ENCODE results near the gene GPR25.

Gene GPR25

GRCh38 chr1:200894712-200895442 is 22.1 kb downstream of the GPR25 start, which contains the start of gene INAVA:
Gene INAVA (plus strand): TSS chr1:200894900. CDS start chr1:200898401, 3,501 bp downstream.
- no peak for DNase-seq (ENCODE audit: low spot score)

GRCh38 chr1:200895443-200895789 is 22.6 kb downstream of the GPR25 start:
- no peak for DNase-seq (ENCODE audit: low spot score)

GRCh38 chr1:200895801-200896530 is 23.2 kb downstream of the GPR25 start:
- no peak for DNase-seq (ENCODE audit: low spot score)

GRCh38 chr1:200896531-200897196 is 23.9 kb downstream of the GPR25 start:
- no peak for DNase-seq (ENCODE audit: low spot score)

- no peak for DNase-seq (ENCODE audit: low spot score)
These were observed 24.5 kb downstream of the GPR25 start for GRCh38 chr1:200897259-200897658.

- DNase-seq (ENCODE audit: low spot score): no peak
These were observed 26.2 kb downstream of the GPR25 start for GRCh38 chr1:200899015-200899386.

- DNase-seq (ENCODE audit: low spot score): no peak
These were observed 26.7 kb downstream of the GPR25 start for GRCh38 chr1:200899451-200899915.

GRCh38 chr1:200899954-200900867 is 27.4 kb downstream of the GPR25 start:
- DNase-seq (ENCODE audit: low spot score): no peak

- no peak for DNase-seq (ENCODE audit: low spot score)
These were observed 28.1 kb downstream of the GPR25 start for GRCh38 chr1:200900877-200901276.

GRCh38 chr1:200901350-200901749 is 28.6 kb downstream of the GPR25 start:
- no peak for DNase-seq (ENCODE audit: low spot score)

GRCh38 chr1:200901796-200902444 is 29.1 kb downstream of the GPR25 start:
- no peak for DNase-seq (ENCODE audit: low spot score)

- no peak for DNase-seq (ENCODE audit: low spot score)
These were observed 31.0 kb downstream of the GPR25 start for GRCh38 chr1:200903793-200904192.

GRCh38 chr1:200904772-200905171 is 32.0 kb downstream of the GPR25 start:
- no peak for DNase-seq (ENCODE audit: low spot score)

GRCh38 chr1:200905411-200906052 is 32.8 kb downstream of the GPR25 start:
- DNase-seq (ENCODE audit: low spot score): no peak

GRCh38 chr1:200906491-200906890 is 33.7 kb downstream of the GPR25 start:
- DNase-seq (ENCODE audit: low spot score): no peak

- DNase-seq (ENCODE audit: low spot score): no peak
These were observed 34.9 kb downstream of the GPR25 start for GRCh38 chr1:200907611-200908097.

GRCh38 chr1:200908191-200908868 is 35.5 kb downstream of the GPR25 start:
- DNase-seq (ENCODE audit: low spot score): no peak

- no peak for DNase-seq (ENCODE audit: low spot score)
These were observed 36.3 kb downstream of the GPR25 start for GRCh38 chr1:200909071-200909470.

- DNase-seq (ENCODE audit: low spot score): no peak
These were observed 37.0 kb downstream of the GPR25 start for GRCh38 chr1:200909757-200910239.

GRCh38 chr1:200911361-200911760 is 38.6 kb downstream of the GPR25 start:
- DNase-seq (ENCODE audit: low spot score): no peak
